ENCODE data around the gene FAM124A.
"Not testable (repeated sequence)": the region's sequence is repeated elsewhere in the genome, so short reads cannot be mapped to it uniquely, and the experiment has no call there.

The FAM124A gene

GRCh38 chr13:51283371-51283770 is 61.2 kb downstream of the FAM124A start:
- H3K4me1 Mint-ChIP-seq (ENCODE audit: low read depth): peaks cover 2% of the 10 kb centered on the region
- no peak overlapping the region for H3K27ac Mint-ChIP-seq
- no peaks in the 10 kb centered on the region for H3K9me3 Mint-ChIP-seq (ENCODE audit: low read depth)
- H3K27me3 Mint-ChIP-seq: no peaks in the 10 kb centered on the region
- H3K36me3 Mint-ChIP-seq: no peaks in the 10 kb centered on the region
- H3K4me3 Mint-ChIP-seq: no peak overlapping the region

GRCh38 chr13:51284339-51284738 is 62.1 kb downstream of the FAM124A start:
- peaks cover 2% of the 10 kb centered on the region for H3K4me1 Mint-ChIP-seq (ENCODE audit: low read depth)
- no peak overlapping the region for H3K4me3 Mint-ChIP-seq
- H3K9me3 Mint-ChIP-seq (ENCODE audit: low read depth): no peaks in the 10 kb centered on the region
- H3K36me3 Mint-ChIP-seq: no peaks in the 10 kb centered on the region
- no peak overlapping the region for H3K27ac Mint-ChIP-seq
- H3K27me3 Mint-ChIP-seq: no peaks in the 10 kb centered on the region

- Mint-ChIP-seq H3K4me3 (no peak overlapping the region), H3K9me3 (ENCODE audit: low read depth) (no peaks in the 10 kb centered on the region), H3K4me1 (ENCODE audit: low read depth) (peaks cover 2% of the 10 kb centered on the region), H3K36me3 (no peaks in the 10 kb centered on the region), H3K27me3 (peaks cover 1% of the 10 kb centered on the region), H3K27ac (no peak overlapping the region)
These were observed 64.2 kb downstream of the FAM124A start for GRCh38 chr13:51286135-51287002.

GRCh38 chr13:51287758-51288157 is 65.6 kb downstream of the FAM124A start:
- no peaks in the 10 kb centered on the region for H3K36me3 Mint-ChIP-seq
- no peak overlapping the region for H3K27ac Mint-ChIP-seq
- no peak overlapping the region for H3K4me3 Mint-ChIP-seq
- peaks cover 1% of the 10 kb centered on the region for H3K27me3 Mint-ChIP-seq
- no peaks in the 10 kb centered on the region for H3K9me3 Mint-ChIP-seq (ENCODE audit: low read depth)
- H3K4me1 Mint-ChIP-seq (ENCODE audit: low read depth): peaks cover 2% of the 10 kb centered on the region

- H3K27ac Mint-ChIP-seq; H3K9me3 Mint-ChIP-seq (ENCODE audit: low read depth); H3K4me1 Mint-ChIP-seq (ENCODE audit: low read depth); H3K27me3 Mint-ChIP-seq; H3K4me3 Mint-ChIP-seq; H3K36me3 Mint-ChIP-seq: not testable (repeated sequence)
These were observed 66.1 kb downstream of the FAM124A start for GRCh38 chr13:51288254-51288653.

- Mint-ChIP-seq H3K36me3 (no peaks in the 10 kb centered on the region), H3K27me3 (peaks cover 3% of the 10 kb centered on the region), H3K4me3 (no peak overlapping the region), H3K4me1 (ENCODE audit: low read depth) (no peaks in the 10 kb centered on the region), H3K9me3 (ENCODE audit: low read depth) (no peaks in the 10 kb centered on the region), H3K27ac (no peak overlapping the region)
These were observed 69.1 kb downstream of the FAM124A start for GRCh38 chr13:51291341-51291740.

GRCh38 chr13:51292000-51292565 is 69.9 kb downstream of the FAM124A start:
- no peaks in the 10 kb centered on the region for H3K9me3 Mint-ChIP-seq (ENCODE audit: low read depth)
- H3K27ac Mint-ChIP-seq: no peak overlapping the region
- peaks cover 3% of the 10 kb centered on the region for H3K27me3 Mint-ChIP-seq
- no peaks in the 10 kb centered on the region for H3K4me1 Mint-ChIP-seq (ENCODE audit: low read depth)
- no peaks in the 10 kb centered on the region for H3K36me3 Mint-ChIP-seq
- H3K4me3 Mint-ChIP-seq: no peak overlapping the region

- Mint-ChIP-seq H3K27me3 (peaks cover 2% of the 10 kb centered on the region), H3K27ac (no peak overlapping the region), H3K36me3 (peaks cover 2% of the 10 kb centered on the region), H3K4me1 (ENCODE audit: low read depth) (no peaks in the 10 kb centered on the region), H3K4me3 (no peak overlapping the region), H3K9me3 (ENCODE audit: low read depth) (no peaks in the 10 kb centered on the region)
These were observed 75.4 kb downstream of the FAM124A start for GRCh38 chr13:51297556-51297955.

- Mint-ChIP-seq H3K4me3 (no peak overlapping the region), H3K9me3 (ENCODE audit: low read depth) (no peaks in the 10 kb centered on the region), H3K36me3 (peaks cover 2% of the 10 kb centered on the region), H3K27me3 (no peaks in the 10 kb centered on the region), H3K27ac (no peak overlapping the region), H3K4me1 (ENCODE audit: low read depth) (no peaks in the 10 kb centered on the region)
These were observed 76.6 kb downstream of the FAM124A start for GRCh38 chr13:51298812-51299211.

GRCh38 chr13:51303063-51303552 is 80.9 kb downstream of the FAM124A start:
- no peaks in the 10 kb centered on the region for H3K4me1 Mint-ChIP-seq (ENCODE audit: low read depth)
- no peak overlapping the region for H3K4me3 Mint-ChIP-seq

GRCh38 chr13:51303882-51304281 is 81.7 kb downstream of the FAM124A start:
- Mint-ChIP-seq H3K36me3 (peaks cover 2% of the 10 kb centered on the region), H3K4me1 (ENCODE audit: low read depth) (no peaks in the 10 kb centered on the region), H3K9me3 (ENCODE audit: low read depth) (no peaks in the 10 kb centered on the region), H3K27ac (no peak overlapping the region), H3K4me3 (no peak overlapping the region), H3K27me3 (no peaks in the 10 kb centered on the region)

More at GRCh38 chr13:51303063-51303552, 80.9 kb downstream of the FAM124A start:
- no peak overlapping the region for H3K27ac Mint-ChIP-seq
- no peaks in the 10 kb centered on the region for H3K27me3 Mint-ChIP-seq
- H3K9me3 Mint-ChIP-seq (ENCODE audit: low read depth): no peaks in the 10 kb centered on the region
- peaks cover 2% of the 10 kb centered on the region for H3K36me3 Mint-ChIP-seq

- Mint-ChIP-seq H3K36me3 (peaks cover 2% of the 10 kb centered on the region), H3K9me3 (ENCODE audit: low read depth) (no peaks in the 10 kb centered on the region), H3K4me3 (no peak overlapping the region), H3K27me3 (no peaks in the 10 kb centered on the region), H3K27ac (no peak overlapping the region), H3K4me1 (ENCODE audit: low read depth) (no peaks in the 10 kb centered on the region)
These were observed 83.2 kb downstream of the FAM124A start for GRCh38 chr13:51305271-51305967.

GRCh38 chr13:51308781-51309180 is 86.6 kb downstream of the FAM124A start:
- Mint-ChIP-seq H3K9me3 (ENCODE audit: low read depth) (no peaks in the 10 kb centered on the region), H3K27ac (no peak overlapping the region), H3K4me1 (ENCODE audit: low read depth) (no peaks in the 10 kb centered on the region), H3K4me3 (no peak overlapping the region), H3K27me3 (peaks cover 3% of the 10 kb centered on the region), H3K36me3 (no peaks in the 10 kb centered on the region)

- Mint-ChIP-seq H3K36me3 (no peaks in the 10 kb centered on the region), H3K9me3 (ENCODE audit: low read depth) (no peaks in the 10 kb centered on the region), H3K4me3 (no peak overlapping the region), H3K27ac (no peak overlapping the region), H3K27me3 (peaks cover 3% of the 10 kb centered on the region), H3K4me1 (ENCODE audit: low read depth) (no peaks in the 10 kb centered on the region)
These were observed 89.0 kb downstream of the FAM124A start for GRCh38 chr13:51311231-51311630.

GRCh38 chr13:51311957-51312520 is 89.8 kb downstream of the FAM124A start:
- H3K27ac Mint-ChIP-seq: no peak overlapping the region
- no peak overlapping the region for H3K4me3 Mint-ChIP-seq
- H3K9me3 Mint-ChIP-seq (ENCODE audit: low read depth): no peaks in the 10 kb centered on the region
- H3K27me3 Mint-ChIP-seq: peaks cover 3% of the 10 kb centered on the region
- no peaks in the 10 kb centered on the region for H3K36me3 Mint-ChIP-seq
- no peaks in the 10 kb centered on the region for H3K4me1 Mint-ChIP-seq (ENCODE audit: low read depth)

All from activated naive CD8-positive, alpha-beta T cell (primary cell).